Lower leg skin (tissue), 3 donors: ENCODE measurements around the gene BANP.
"Not testable (repeated sequence)": the region's sequence is repeated elsewhere in the genome, so short reads cannot be mapped to it uniquely, and the experiment has no call there.

ENCODE experiments used
- CTCF ChIP-seq, 3 donors: fragments of 450-650 bp; IDR thresholded peaks; one replicate each; pipeline ENCODE4 v1.5.1; 2016; ENCODE audit warnings: antibody characterized with exemption in 3 of 3, mild to moderate bottlenecking in 3 of 3, moderate library complexity in 2 of 3
- POLR2A ChIP-seq, 2 donors: fragments of 450-650 bp; IDR thresholded peaks; one replicate each; pipeline ENCODE4 v1.6.1; 2016 to 2017; ENCODE audit warnings: antibody characterized with exemption in 2 of 2, mild to moderate bottlenecking in 1 of 2, moderate library complexity in 1 of 2

DNA sequence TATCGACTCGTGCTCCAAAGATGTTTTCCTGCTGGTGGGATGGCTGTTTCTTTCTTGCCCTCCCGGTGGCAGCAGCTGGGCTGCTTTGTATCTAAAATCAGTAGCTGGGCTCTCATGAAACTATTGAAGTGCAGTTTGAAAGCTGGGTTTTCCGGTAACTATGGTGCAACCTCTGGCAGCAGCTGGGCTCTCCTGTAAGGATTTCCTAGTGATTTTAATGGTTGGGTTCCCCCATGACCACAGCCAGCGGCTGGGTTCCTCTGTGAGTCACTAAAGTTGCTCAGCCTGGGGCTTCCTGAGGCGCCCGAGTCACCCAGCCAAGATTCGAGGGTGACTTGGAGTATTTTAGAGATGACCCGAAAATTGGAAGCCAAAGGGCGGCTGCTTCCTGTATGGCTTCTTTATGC, 73.9 kb downstream of the BANP start:
- not testable (repeated sequence) for TF ChIP-seq POLR2A, CTCF (IDR thresholded peaks at IDR 0.05)
